ENCODE measurements around the gene IQUB.
"Not testable (repeated sequence)": the region's sequence is repeated elsewhere in the genome, so short reads cannot be mapped to it uniquely, and the experiment has no call there.

IQUB gene

GRCh38 chr7:123534383-123535260 lies at the start of gene IQUB:
TSS of gene IQUB (minus strand) at chr7:123534595. CDS start at chr7:123512340, 22,255 bp downstream.
- DNase-seq (ENCODE audit: low spot score), result peak; percentile 97

GRCh38 chr7:123583821-123584220 lies 49.4 kb upstream of the IQUB start:
- DNase-seq (ENCODE audit: low spot score), result no peak

- no peak for DNase-seq (ENCODE audit: low spot score)
These were observed 46.7 kb upstream of the IQUB start for GRCh38 chr7:123581162-123581459.

GRCh38 chr7:123580406-123581161 lies 46.2 kb upstream of the IQUB start:
- DNase-seq (ENCODE audit: low spot score), result peak; percentile 76

- DNase-seq (ENCODE audit: low spot score), result no peak
These were observed 45.0 kb upstream of the IQUB start for GRCh38 chr7:123579416-123579815.

- no peak for DNase-seq (ENCODE audit: low spot score)
These were observed 39.6 kb upstream of the IQUB start for GRCh38 chr7:123573896-123574467.

- DNase-seq (ENCODE audit: low spot score), result no peak
These were observed 38.9 kb upstream of the IQUB start for GRCh38 chr7:123573341-123573740.

GRCh38 chr7:123571684-123572083 lies 37.3 kb upstream of the IQUB start:
- no peak for DNase-seq (ENCODE audit: low spot score)

GRCh38 chr7:123571187-123571586 lies 36.8 kb upstream of the IQUB start:
- no peak for DNase-seq (ENCODE audit: low spot score)

GRCh38 chr7:123570390-123571182 lies 36.2 kb upstream of the IQUB start:
- no peak for DNase-seq (ENCODE audit: low spot score)

GRCh38 chr7:123569352-123570010 lies 35.1 kb upstream of the IQUB start:
- DNase-seq (ENCODE audit: low spot score), result peak; percentile 23

- DNase-seq (ENCODE audit: low spot score), result no peak
These were observed 27.7 kb upstream of the IQUB start for GRCh38 chr7:123562121-123562520.

- no peak for DNase-seq (ENCODE audit: low spot score)
These were observed 24.0 kb upstream of the IQUB start for GRCh38 chr7:123558289-123558874.

- peak; percentile 100 for DNase-seq (ENCODE audit: low spot score)
These were observed 23.2 kb upstream of the IQUB start, which contains the start of gene NDUFA5 for GRCh38 chr7:123557398-123558288. TSS of gene NDUFA5 (minus strand) at chr7:123557818. CDS start at chr7:123557795, 23 bp downstream.

- no peak for DNase-seq (ENCODE audit: low spot score)
These were observed 22.6 kb upstream of the IQUB start for GRCh38 chr7:123557016-123557397.

GRCh38 chr7:123555484-123555883 lies 21.1 kb upstream of the IQUB start:
- DNase-seq (ENCODE audit: low spot score), result no peak

- DNase-seq (ENCODE audit: low spot score), result no peak
These were observed 18.8 kb upstream of the IQUB start for GRCh38 chr7:123553159-123553558.

- DNase-seq (ENCODE audit: low spot score), result no peak
These were observed 18.2 kb upstream of the IQUB start for GRCh38 chr7:123552641-123553040.

GRCh38 chr7:123552134-123552533 lies 17.7 kb upstream of the IQUB start:
- DNase-seq (ENCODE audit: low spot score), result not testable (repeated sequence)

GRCh38 chr7:123548406-123548805 lies 14.0 kb upstream of the IQUB start:
- no peak for DNase-seq (ENCODE audit: low spot score)
